Left ventricle myocardium inferior (tissue), 1 donor: Measurements from ENCODE around the gene DYSF. TPM values are rescaled to one million over a fixed set of nuclear protein-coding genes. Genes with fewer than 3 reads are reported as not detected.
A peak's percentile ranks its signal among the peaks of the same experiment; 100 is the strongest.

ENCODE experiments used
- DNase-seq: peaks from one replicate; pipeline ENCODE4 v3.0.0-alpha.2; 2020
- H3K27ac ChIP-seq: fragments of 200-600 bp; replicated peaks from 2 replicates; pipeline ENCODE4 v1.8.0; 2021
- H3K27me3 ChIP-seq: fragments of 200-600 bp; 2 replicates; pipeline ENCODE4 v1.8.0; 2021; ENCODE audit warnings: low read depth
- H3K36me3 ChIP-seq: fragments of 200-600 bp; 2 replicates; pipeline ENCODE4 v1.8.0; 2021
- H3K4me1 ChIP-seq: fragments of 200-600 bp; 2 replicates; pipeline ENCODE4 v1.8.0; 2021
- H3K4me3 ChIP-seq: fragments of 200-600 bp; 2 replicates; pipeline ENCODE4 v1.8.0; 2021; ENCODE audit warnings: mild to moderate bottlenecking, moderate library complexity
- H3K9me3 ChIP-seq: fragments of 200-600 bp; replicated peaks from 2 replicates; pipeline ENCODE4 v1.8.0; 2021
- CTCF ChIP-seq: fragments of 200-600 bp; IDR thresholded peaks from 2 replicates; pipeline ENCODE4 v1.8.0; 2021; ENCODE audit warnings: antibody characterized with exemption, mild to moderate bottlenecking, borderline replicate concordance
- intact Hi-C: fragments of 100-400 bp; cut with micrococcal nuclease; formaldehyde crosslinking; loops from one replicate; pipeline ENCODE4 v1.11.0; 2022
- total RNA-seq: library from RNA; stranded (reverse); fragmentation: NEBNext Ultra II Directional; extraction: Animal tissue kit (Norgen Biotek cat#: 25700); gene quantifications from one replicate; pipeline ENCODE4 v1.2.1, GENCODE V29; 2021
- donor health status: DM: no; HTN: yes; CAD: no; lungs with severe emphysema.

Gene DYSF
- total RNA-seq, 1 donor from 2014 or later = 48.2 TPM

- DNase-seq = no peak
- intact Hi-C loops = no loop called here
- no peak for TF ChIP-seq CTCF
Observed at GRCh38 chr2:71620851-71621251, 167.5 kb downstream of the DYSF start.

GRCh38 chr2:71629273-71629672 lies 175.9 kb downstream of the DYSF start:
- peaks cover 8% of the 10 kb centered on the region for H3K9me3 ChIP-seq
- intact Hi-C loops = no loop called here
- no peak overlapping the region for H3K4me3 ChIP-seq
- no peaks in the 10 kb centered on the region for H3K36me3 ChIP-seq
- no peak for DNase-seq
- no peaks in the 10 kb centered on the region for H3K27me3 ChIP-seq
- peaks cover 19% of the 10 kb centered on the region for H3K4me1 ChIP-seq
- peak overlapping the region; percentile 38 for H3K27ac ChIP-seq
- no peak for TF ChIP-seq CTCF

More at GRCh38 chr2:71620851-71621251, 167.5 kb downstream of the DYSF start:
- no peaks in the 10 kb centered on the region for H3K36me3 ChIP-seq
- no peaks in the 10 kb centered on the region for H3K9me3 ChIP-seq
- H3K27ac ChIP-seq = no peak overlapping the region
- H3K4me1 ChIP-seq = peaks cover 12% of the 10 kb centered on the region
- no peak overlapping the region for H3K4me3 ChIP-seq
- no peaks in the 10 kb centered on the region for H3K27me3 ChIP-seq

GRCh38 chr2:71629771-71630453 lies 176.6 kb downstream of the DYSF start:
- peak overlapping the region; percentile 38 for H3K27ac ChIP-seq
- H3K9me3 ChIP-seq = peaks cover 8% of the 10 kb centered on the region
- no peaks in the 10 kb centered on the region for H3K36me3 ChIP-seq
- no peak for TF ChIP-seq CTCF
- intact Hi-C loops = no loop called here
- peaks cover 19% of the 10 kb centered on the region for H3K4me1 ChIP-seq
- no peaks in the 10 kb centered on the region for H3K27me3 ChIP-seq
- no peak overlapping the region for H3K4me3 ChIP-seq
- DNase-seq = no peak

GRCh38 chr2:71630454-71631328 lies 177.3 kb downstream of the DYSF start:
- H3K27ac ChIP-seq = peak overlapping the region; percentile 38
- no peaks in the 10 kb centered on the region for H3K27me3 ChIP-seq
- H3K9me3 ChIP-seq = peaks cover 8% of the 10 kb centered on the region
- no peak for TF ChIP-seq CTCF
- no peak for DNase-seq
- no peak overlapping the region for H3K4me3 ChIP-seq
- H3K36me3 ChIP-seq = no peaks in the 10 kb centered on the region
- intact Hi-C loops = no loop called here
- H3K4me1 ChIP-seq = peaks cover 19% of the 10 kb centered on the region

- H3K27ac ChIP-seq = no peak overlapping the region
- H3K27me3 ChIP-seq = no peaks in the 10 kb centered on the region
- H3K36me3 ChIP-seq = no peaks in the 10 kb centered on the region
- peaks cover 8% of the 10 kb centered on the region for H3K9me3 ChIP-seq
- no peak for TF ChIP-seq CTCF
- peaks cover 19% of the 10 kb centered on the region for H3K4me1 ChIP-seq
- H3K4me3 ChIP-seq = no peak overlapping the region
- intact Hi-C loops = no loop called here
- no peak for DNase-seq
Observed at GRCh38 chr2:71631411-71631931, 178.1 kb downstream of the DYSF start.
